Measurements from ENCODE around the gene ESYT1. TPM values are rescaled to one million over a fixed set of nuclear protein-coding genes. Genes with fewer than 3 reads are reported as not detected.

ESYT1 gene
- total and polyA plus RNA-seq, 9 of the 15 experiments (the other 6 are each of a cell fraction or from before 2014, with no cell fraction given), result 132 to 420 (median 164) TPM

DNA sequence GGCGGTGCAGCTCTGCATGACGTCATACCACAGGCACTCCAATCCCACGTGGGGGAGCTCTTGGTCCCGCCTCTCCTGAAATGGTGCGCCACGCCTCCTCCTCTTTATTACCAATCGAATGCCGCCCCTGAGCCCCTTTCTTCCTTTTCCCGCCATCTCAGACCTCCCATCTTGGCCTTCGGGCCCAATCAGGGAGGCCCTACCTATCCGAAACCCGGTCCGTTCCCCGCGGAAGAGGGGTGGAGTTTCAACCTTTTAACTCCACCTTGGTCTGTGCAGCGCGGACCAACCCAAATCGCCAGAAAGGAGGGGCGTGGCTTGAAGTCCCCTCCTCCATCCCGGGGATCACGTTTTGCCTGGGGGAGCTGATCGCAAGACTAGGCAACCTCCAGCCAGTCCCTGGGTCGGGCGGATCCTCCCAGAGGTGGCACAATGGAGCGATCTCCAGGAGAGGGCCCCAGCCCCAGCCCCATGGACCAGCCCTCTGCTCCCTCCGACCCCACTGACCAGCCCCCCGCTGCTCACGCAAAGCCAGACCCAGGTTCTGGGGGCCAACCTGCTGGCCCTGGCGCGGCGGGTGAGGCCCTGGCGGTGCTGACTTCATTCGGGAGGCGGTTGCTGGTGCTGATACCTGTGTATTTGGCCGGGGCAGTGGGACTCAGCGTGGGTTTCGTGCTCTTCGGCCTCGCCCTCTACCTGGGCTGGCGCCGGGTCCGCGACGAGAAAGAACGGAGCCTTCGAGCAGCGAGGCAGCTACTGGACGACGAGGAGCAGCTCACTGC is at the start of gene ESYT1 (continued):
- TF ChIP-seq, protein P1, sequence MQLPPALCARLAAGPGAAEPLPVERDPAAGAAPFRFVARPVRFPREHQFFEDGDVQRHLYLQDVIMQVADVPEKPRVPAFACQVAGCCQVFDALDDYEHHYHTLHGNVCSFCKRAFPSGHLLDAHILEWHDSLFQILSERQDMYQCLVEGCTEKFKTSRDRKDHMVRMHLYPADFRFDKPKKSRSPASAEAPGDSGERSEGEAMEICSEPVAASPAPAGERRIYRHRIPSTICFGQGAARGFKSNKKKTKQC (CRISPR knock-in tag; IDR thresholded peaks at IDR 0.05), result peak; percentile 59; the same call in 1 of the 2 replicates
- TF ChIP-seq, protein P2, sequence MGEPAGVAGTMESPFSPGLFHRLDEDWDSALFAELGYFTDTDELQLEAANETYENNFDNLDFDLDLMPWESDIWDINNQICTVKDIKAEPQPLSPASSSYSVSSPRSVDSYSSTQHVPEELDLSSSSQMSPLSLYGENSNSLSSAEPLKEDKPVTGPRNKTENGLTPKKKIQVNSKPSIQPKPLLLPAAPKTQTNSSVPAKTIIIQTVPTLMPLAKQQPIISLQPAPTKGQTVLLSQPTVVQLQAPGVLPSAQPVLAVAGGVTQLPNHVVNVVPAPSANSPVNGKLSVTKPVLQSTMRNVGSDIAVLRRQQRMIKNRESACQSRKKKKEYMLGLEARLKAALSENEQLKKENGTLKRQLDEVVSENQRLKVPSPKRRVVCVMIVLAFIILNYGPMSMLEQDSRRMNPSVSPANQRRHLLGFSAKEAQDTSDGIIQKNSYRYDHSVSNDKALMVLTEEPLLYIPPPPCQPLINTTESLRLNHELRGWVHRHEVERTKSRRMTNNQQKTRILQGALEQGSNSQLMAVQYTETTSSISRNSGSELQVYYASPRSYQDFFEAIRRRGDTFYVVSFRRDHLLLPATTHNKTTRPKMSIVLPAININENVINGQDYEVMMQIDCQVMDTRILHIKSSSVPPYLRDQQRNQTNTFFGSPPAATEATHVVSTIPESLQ (CRISPR knock-in tag; IDR thresholded peaks at IDR 0.05), result peak; percentile 10; the same call in 1 of the 2 replicates
- TF ChIP-seq SOX6 (IDR thresholded peaks at IDR 0.05), result peak; percentile 17; the same call in 1 of the 2 replicates
- TF ChIP-seq, protein P3, sequence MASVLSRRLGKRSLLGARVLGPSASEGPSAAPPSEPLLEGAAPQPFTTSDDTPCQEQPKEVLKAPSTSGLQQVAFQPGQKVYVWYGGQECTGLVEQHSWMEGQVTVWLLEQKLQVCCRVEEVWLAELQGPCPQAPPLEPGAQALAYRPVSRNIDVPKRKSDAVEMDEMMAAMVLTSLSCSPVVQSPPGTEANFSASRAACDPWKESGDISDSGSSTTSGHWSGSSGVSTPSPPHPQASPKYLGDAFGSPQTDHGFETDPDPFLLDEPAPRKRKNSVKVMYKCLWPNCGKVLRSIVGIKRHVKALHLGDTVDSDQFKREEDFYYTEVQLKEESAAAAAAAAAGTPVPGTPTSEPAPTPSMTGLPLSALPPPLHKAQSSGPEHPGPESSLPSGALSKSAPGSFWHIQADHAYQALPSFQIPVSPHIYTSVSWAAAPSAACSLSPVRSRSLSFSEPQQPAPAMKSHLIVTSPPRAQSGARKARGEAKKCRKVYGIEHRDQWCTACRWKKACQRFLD (CRISPR knock-in tag; IDR thresholded peaks at IDR 0.05), result peak; percentile 32; the same call in 1 of the 2 replicates
- TF ChIP-seq NFYB (IDR thresholded peaks at IDR 0.05; ENCODE audit: extremely low read depth, insufficient read length), result peak; percentile 72
- peak; percentile 74 for TF ChIP-seq HNRNPLL (IDR thresholded peaks at IDR 0.05; ENCODE audit: low read depth, low read length, poor library complexity, severe bottlenecking)
- TF ChIP-seq SUPT5H (IDR thresholded peaks at IDR 0.05), result peak; percentile 89
- peak; percentile 99 for TF ChIP-seq POLR2G (IDR thresholded peaks at IDR 0.05; ENCODE audit: low read depth, low read length)
- no peak for TF ChIP-seq ILK (tag; IDR thresholded peaks at IDR 0.05; ENCODE audit: borderline replicate concordance, low read depth)
- no peak; the same call in 1 of the 2 replicates for TF ChIP-seq NFIC (IDR thresholded peaks at IDR 0.05)
- no peak for TF ChIP-seq PHF20 (IDR thresholded peaks at IDR 0.05; ENCODE audit: partially characterized antibody)
- TF ChIP-seq KHSRP (IDR thresholded peaks at IDR 0.05), result 0 out of 2 replicates have a peak, but pooled peaks have one; percentile 38
- TF ChIP-seq TGIF2 (CRISPR knock-in tag; IDR thresholded peaks at IDR 0.05), result no peak
- peak; percentile 42; the same call in 1 of the 2 replicates for TF ChIP-seq NFRKB (IDR thresholded peaks at IDR 0.05; ENCODE audit: low read depth)
- TF ChIP-seq ATF7 (IDR thresholded peaks at IDR 0.05), result peak; percentile 100
- TF ChIP-seq ZC3H4 (CRISPR knock-in tag; IDR thresholded peaks at IDR 0.05; ENCODE audit: borderline replicate concordance), result 0 out of 2 replicates have a peak, but pooled peaks have one; percentile 24
- peak; percentile 99 for TF ChIP-seq BHLHE40 (IDR thresholded peaks at IDR 0.05; ENCODE audit: low read length)
- TF ChIP-seq TAF7 (tag; IDR thresholded peaks at IDR 0.05), result peak; percentile 15; the same call in 1 of the 2 replicates
- TF ChIP-seq PHTF2 (CRISPR knock-in tag; IDR thresholded peaks at IDR 0.05), result no peak
- 0 out of 2 replicates have a peak, but pooled peaks have one; percentile 66 for TF ChIP-seq RFX5 (IDR thresholded peaks at IDR 0.05; ENCODE audit: low read depth, low read length)
- peak; percentile 18 to 43; a peak in 2 of 4 replicates for TF ChIP-seq FOXK2 (conservative IDR thresholded peaks at IDR 0.05 in 1 of 2, IDR thresholded peaks at IDR 0.05 in 1 of 2; ENCODE audit: low read depth in 2 of 2)
- TF ChIP-seq CBFB (CRISPR knock-in tag; IDR thresholded peaks at IDR 0.05), result 0 out of 2 replicates have a peak, but pooled peaks have one; percentile 15
- no peak for TF ChIP-seq RBM14 (IDR thresholded peaks at IDR 0.05; ENCODE audit: borderline replicate concordance, insufficient read depth, low read depth, low read length)
- no peak for TF ChIP-seq STAG1 (CRISPR knock-in tag; IDR thresholded peaks at IDR 0.05; ENCODE audit: borderline replicate concordance)
- 0 out of 2 replicates have a peak, but pooled peaks have one; percentile 41 for TF ChIP-seq CXXC5 (CRISPR knock-in tag; IDR thresholded peaks at IDR 0.05)

Measured in K562 (cell line).